Osteocyte (in vitro differentiated cells): ENCODE data around the gene EXT2. TPM values are rescaled to one million over a fixed set of nuclear protein-coding genes. Genes with fewer than 3 reads are reported as not detected.

Experiments
- DNase-seq: peaks from one replicate; pipeline ENCODE4 v3.0.0; 2021; ENCODE audit warnings: mixed read lengths; ENCODE audit not compliant: unreplicated experiment; ENCODE audit errors: extremely low spot score
- H3K27ac Mint-ChIP-seq: one replicate; pipeline ENCODE4 v1.8.0; 2021; ENCODE audit warnings: mild to moderate bottlenecking, mixed read lengths; ENCODE audit not compliant: unreplicated experiment
- H3K27me3 Mint-ChIP-seq: one replicate; pipeline ENCODE4 v1.8.0; 2021; ENCODE audit warnings: mixed read lengths; ENCODE audit not compliant: unreplicated experiment
- H3K36me3 Mint-ChIP-seq: one replicate; pipeline ENCODE4 v1.8.0; 2021; ENCODE audit warnings: mixed read lengths; ENCODE audit not compliant: unreplicated experiment
- H3K4me1 Mint-ChIP-seq: one replicate; pipeline ENCODE4 v1.8.0; 2021; ENCODE audit warnings: mixed read lengths; ENCODE audit not compliant: unreplicated experiment
- H3K4me3 Mint-ChIP-seq: one replicate; pipeline ENCODE4 v1.8.0; 2021; ENCODE audit warnings: mild to moderate bottlenecking, moderate library complexity, mixed read lengths; ENCODE audit not compliant: unreplicated experiment
- H3K9me3 Mint-ChIP-seq: one replicate; pipeline ENCODE4 v1.8.0; 2021; ENCODE audit warnings: mixed read lengths; ENCODE audit not compliant: unreplicated experiment
- total RNA-seq: library from RNA; stranded (reverse); gene quantifications from 2 replicates; pipeline ENCODE4 v1.2.1, GENCODE V29; 2021
- TF ChIP-seq, protein P1 (sequence below): fragments of 200-600 bp; sonication (generic); IDR thresholded peaks from 2 replicates; pipeline ENCODE4 v1.5.0; 2021; ENCODE audit warnings: antibody characterized with exemption, mild to moderate bottlenecking, moderate library complexity

EXT2 gene
- total RNA-seq, 1 donor from 2014 or later = 102 TPM

- H3K27ac Mint-ChIP-seq = no peak overlapping the region
- no peaks in the 10 kb centered on the region for H3K9me3 Mint-ChIP-seq
- peaks cover 24% of the 10 kb centered on the region for H3K36me3 Mint-ChIP-seq
- H3K4me3 Mint-ChIP-seq = no peak overlapping the region
- peaks cover 22% of the 10 kb centered on the region for H3K4me1 Mint-ChIP-seq
- no peak for DNase-seq
- H3K27me3 Mint-ChIP-seq = no peaks in the 10 kb centered on the region
- TF ChIP-seq, protein P1, sequence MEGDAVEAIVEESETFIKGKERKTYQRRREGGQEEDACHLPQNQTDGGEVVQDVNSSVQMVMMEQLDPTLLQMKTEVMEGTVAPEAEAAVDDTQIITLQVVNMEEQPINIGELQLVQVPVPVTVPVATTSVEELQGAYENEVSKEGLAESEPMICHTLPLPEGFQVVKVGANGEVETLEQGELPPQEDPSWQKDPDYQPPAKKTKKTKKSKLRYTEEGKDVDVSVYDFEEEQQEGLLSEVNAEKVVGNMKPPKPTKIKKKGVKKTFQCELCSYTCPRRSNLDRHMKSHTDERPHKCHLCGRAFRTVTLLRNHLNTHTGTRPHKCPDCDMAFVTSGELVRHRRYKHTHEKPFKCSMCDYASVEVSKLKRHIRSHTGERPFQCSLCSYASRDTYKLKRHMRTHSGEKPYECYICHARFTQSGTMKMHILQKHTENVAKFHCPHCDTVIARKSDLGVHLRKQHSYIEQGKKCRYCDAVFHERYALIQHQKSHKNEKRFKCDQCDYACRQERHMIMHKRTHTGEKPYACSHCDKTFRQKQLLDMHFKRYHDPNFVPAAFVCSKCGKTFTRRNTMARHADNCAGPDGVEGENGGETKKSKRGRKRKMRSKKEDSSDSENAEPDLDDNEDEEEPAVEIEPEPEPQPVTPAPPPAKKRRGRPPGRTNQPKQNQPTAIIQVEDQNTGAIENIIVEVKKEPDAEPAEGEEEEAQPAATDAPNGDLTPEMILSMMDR = no peak
These were observed 40.9 kb downstream of the EXT2 start for GRCh38 chr11:44136176-44136945.

DNA sequence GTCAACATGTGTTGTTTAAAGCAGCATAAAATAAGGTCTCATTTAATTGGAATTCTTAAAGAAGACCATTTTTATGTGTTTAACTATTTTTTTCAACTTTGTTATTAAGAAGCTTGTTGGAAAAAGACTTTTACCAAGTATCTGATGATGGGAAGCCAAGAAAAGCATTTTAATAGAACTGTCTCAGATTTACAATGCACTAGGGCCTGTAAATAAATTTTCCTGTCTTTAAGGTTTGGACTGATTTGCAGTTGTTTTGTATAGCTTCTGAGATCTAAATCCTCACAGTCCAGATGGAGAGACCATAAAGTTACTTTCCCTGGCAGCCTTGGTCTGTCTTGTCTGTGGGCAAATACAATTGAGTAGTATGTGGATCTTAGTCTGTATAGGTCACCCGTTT lies 41.6 kb downstream of the EXT2 start:
- no peak overlapping the region for H3K27ac Mint-ChIP-seq
- no peaks in the 10 kb centered on the region for H3K27me3 Mint-ChIP-seq
- DNase-seq = no peak
- no peak overlapping the region for H3K4me3 Mint-ChIP-seq
- H3K9me3 Mint-ChIP-seq = no peaks in the 10 kb centered on the region
- TF ChIP-seq, protein P1 = no peak
- H3K4me1 Mint-ChIP-seq = peaks cover 22% of the 10 kb centered on the region
- H3K36me3 Mint-ChIP-seq = peaks cover 23% of the 10 kb centered on the region

DNA sequence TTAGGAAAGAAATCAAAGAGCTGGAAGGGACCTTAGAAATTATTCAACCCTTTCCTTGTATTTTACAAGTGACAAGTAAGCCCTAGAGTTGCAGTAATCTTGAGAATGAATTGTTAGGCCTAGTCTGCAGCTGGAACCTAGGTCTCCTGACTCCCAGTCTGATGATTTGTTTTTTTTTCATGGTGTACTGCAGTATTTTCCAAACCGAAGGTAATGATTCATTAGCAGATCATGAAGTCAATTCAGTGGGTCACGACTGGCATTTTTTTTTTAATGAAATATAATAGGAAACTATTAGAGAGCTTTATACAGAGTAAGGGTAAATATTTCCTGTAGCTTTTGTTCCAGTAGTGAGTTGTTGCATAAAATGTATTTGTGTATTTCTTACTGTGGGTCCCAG lies 42.8 kb downstream of the EXT2 start:
- H3K27ac Mint-ChIP-seq = no peak overlapping the region
- H3K4me3 Mint-ChIP-seq = no peak overlapping the region
- peaks cover 22% of the 10 kb centered on the region for H3K4me1 Mint-ChIP-seq
- peaks cover 20% of the 10 kb centered on the region for H3K36me3 Mint-ChIP-seq
- no peaks in the 10 kb centered on the region for H3K27me3 Mint-ChIP-seq
- TF ChIP-seq, protein P1 = no peak
- H3K9me3 Mint-ChIP-seq = no peaks in the 10 kb centered on the region
- no peak for DNase-seq

- H3K4me1 Mint-ChIP-seq = peaks cover 26% of the 10 kb centered on the region
- H3K4me3 Mint-ChIP-seq = no peak overlapping the region
- peaks cover 20% of the 10 kb centered on the region for H3K36me3 Mint-ChIP-seq
- no peaks in the 10 kb centered on the region for H3K9me3 Mint-ChIP-seq
- no peaks in the 10 kb centered on the region for H3K27me3 Mint-ChIP-seq
- no peak for DNase-seq
- H3K27ac Mint-ChIP-seq = no peak overlapping the region
- TF ChIP-seq, protein P1 = no peak
These were observed 43.5 kb downstream of the EXT2 start for GRCh38 chr11:44138980-44139379.

DNA sequence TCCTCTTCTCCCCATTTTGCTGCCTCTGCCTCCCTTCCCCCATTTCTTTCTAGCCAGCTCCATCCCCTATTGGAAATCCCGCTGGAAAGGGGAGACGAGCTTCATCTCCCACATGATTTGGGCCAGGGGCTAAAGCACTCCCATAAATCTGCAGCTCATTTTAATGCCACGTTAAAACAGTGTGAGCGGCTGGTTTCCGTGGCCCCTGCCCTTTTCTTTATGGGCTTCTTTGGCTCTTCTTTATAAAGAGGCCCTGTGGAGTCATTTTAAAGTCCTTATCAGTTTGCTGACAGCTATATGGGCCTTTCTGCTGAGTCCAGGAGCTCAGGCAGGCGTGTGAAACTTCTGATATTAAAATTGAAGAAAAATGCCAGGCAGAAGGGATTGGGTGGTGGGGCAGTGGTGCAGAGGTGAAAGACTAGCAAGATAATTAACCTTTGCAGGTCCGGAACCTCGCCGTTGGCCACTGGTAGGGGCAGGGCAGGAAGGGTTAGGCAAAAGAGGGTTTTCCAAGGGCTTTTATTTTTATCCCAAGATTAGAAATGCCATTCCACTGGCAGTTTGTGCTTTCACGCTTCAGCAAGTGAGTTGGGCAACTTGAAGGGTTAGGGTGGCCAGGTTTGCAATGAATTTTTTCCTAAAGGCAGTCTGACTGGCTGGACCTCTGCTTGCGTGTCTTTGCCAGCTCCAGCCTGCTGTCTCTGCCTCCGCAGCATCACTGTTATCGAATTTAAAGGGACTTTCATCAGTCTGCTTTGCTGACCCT lies 44.3 kb downstream of the EXT2 start:
- Mint-ChIP-seq H3K27me3 (no peaks in the 10 kb centered on the region), H3K27ac (no peak overlapping the region), H3K9me3 (no peaks in the 10 kb centered on the region), H3K36me3 (peaks cover 15% of the 10 kb centered on the region), H3K4me3 (no peak overlapping the region), H3K4me1 (peaks cover 32% of the 10 kb centered on the region)
- TF ChIP-seq, protein P1 = no peak
- no peak for DNase-seq
